HEK293 (cell line): ENCODE results near the gene PPM1N.

Experiments
- ATF2 ChIP-seq: fragments of 450-650 bp; formaldehyde crosslinking; IDR thresholded peaks from 2 replicates; pipeline ENCODE4 v1.5.1; 2016; ENCODE audit warnings: missing biosample characterization, missing genetic modification characterization, low read depth
- IKZF3 ChIP-seq: fragments of 450-650 bp; IDR thresholded peaks from 2 replicates; pipeline ENCODE4 v1.5.0; 2018; ENCODE audit warnings: missing biosample characterization, mild to moderate bottlenecking, missing genetic modification characterization, moderate library complexity
- KLF7 ChIP-seq: fragments of 450-650 bp; formaldehyde crosslinking; IDR thresholded peaks from 2 replicates; pipeline ENCODE4 v1.5.1; 2016; ENCODE audit warnings: missing biosample characterization, missing genetic modification characterization, borderline replicate concordance
- KLF8 ChIP-seq: fragments of 450-650 bp; formaldehyde crosslinking; IDR thresholded peaks from 2 replicates; pipeline ENCODE4 v1.5.1; 2016; ENCODE audit warnings: missing biosample characterization, missing genetic modification characterization
- PRDM6 ChIP-seq: fragments of 450-650 bp; formaldehyde crosslinking; IDR thresholded peaks from 2 replicates; pipeline ENCODE4 v1.5.1; 2017; ENCODE audit warnings: missing biosample characterization, missing genetic modification characterization
- SCRT2 ChIP-seq: fragments of 450-650 bp; formaldehyde crosslinking; IDR thresholded peaks from 2 replicates; pipeline ENCODE4 v1.5.1; 2016; ENCODE audit warnings: missing biosample characterization, missing genetic modification characterization
- SP7 ChIP-seq: fragments of 450-650 bp; formaldehyde crosslinking; IDR thresholded peaks from 2 replicates; pipeline ENCODE4 v1.5.1; 2016; ENCODE audit warnings: missing biosample characterization, missing genetic modification characterization
- TRIM28 ChIP-seq: IDR thresholded peaks from 2 replicates; pipeline ENCODE4 v1.6.1; 2011; ENCODE audit warnings: low read length, control low read depth, borderline replicate concordance
- TSHZ1 ChIP-seq: fragments of 450-650 bp; formaldehyde crosslinking; IDR thresholded peaks from 2 replicates; pipeline ENCODE4 v1.5.1; 2016; ENCODE audit warnings: missing biosample characterization, missing genetic modification characterization, borderline replicate concordance
- WT1 ChIP-seq: fragments of 450-650 bp; formaldehyde crosslinking; IDR thresholded peaks from 2 replicates; pipeline ENCODE4 v1.5.1; 2016; ENCODE audit warnings: missing biosample characterization, missing genetic modification characterization
- YY1 ChIP-seq: fragments of 450-650 bp; formaldehyde crosslinking; IDR thresholded peaks from 2 replicates; pipeline ENCODE4 v1.5.1; 2018; ENCODE audit warnings: missing biosample characterization, missing genetic modification characterization
- ZBTB21 ChIP-seq: fragments of 450-650 bp; formaldehyde crosslinking; IDR thresholded peaks from 2 replicates; pipeline ENCODE4 v1.5.1; 2017; ENCODE audit warnings: missing biosample characterization, missing genetic modification characterization
- ZBTB26 ChIP-seq: fragments of 450-650 bp; formaldehyde crosslinking; optimal IDR thresholded peaks from 2 replicates; pipeline ENCODE3; 2016; ENCODE audit warnings: missing biosample characterization, mild to moderate bottlenecking, missing genetic modification characterization
- ZBTB8A ChIP-seq: fragments of 450-650 bp; formaldehyde crosslinking; IDR thresholded peaks from 2 replicates; pipeline ENCODE4 v1.5.1; 2016; ENCODE audit warnings: missing biosample characterization, missing genetic modification characterization
- ZFP3 ChIP-seq: fragments of 450-650 bp; formaldehyde crosslinking; IDR thresholded peaks from 2 replicates; pipeline ENCODE4 v1.5.1; 2016; ENCODE audit warnings: low read depth, missing biosample characterization, missing genetic modification characterization
- ZIC2 ChIP-seq: fragments of 450-650 bp; formaldehyde crosslinking; IDR thresholded peaks from 2 replicates; pipeline ENCODE4 v1.5.1; 2016; ENCODE audit warnings: missing biosample characterization, missing genetic modification characterization
- ZNF10 ChIP-seq: fragments of 450-650 bp; formaldehyde crosslinking; IDR thresholded peaks from 2 replicates; pipeline ENCODE4 v1.5.1; 2017; ENCODE audit warnings: missing biosample characterization, missing genetic modification characterization
- ZNF138 ChIP-seq: fragments of 450-650 bp; formaldehyde crosslinking; IDR thresholded peaks from 2 replicates; pipeline ENCODE4 v1.5.1; 2016; ENCODE audit warnings: missing biosample characterization, missing genetic modification characterization, borderline replicate concordance
- ZNF202 ChIP-seq: fragments of 450-650 bp; formaldehyde crosslinking; IDR thresholded peaks from 2 replicates; pipeline ENCODE4 v1.5.1; 2016; ENCODE audit warnings: missing biosample characterization, missing genetic modification characterization, borderline replicate concordance
- ZNF350 ChIP-seq: fragments of 450-650 bp; formaldehyde crosslinking; IDR thresholded peaks from 2 replicates; pipeline ENCODE4 v1.5.0; 2017; ENCODE audit warnings: missing biosample characterization, mild to moderate bottlenecking, missing genetic modification characterization
- ZNF426 ChIP-seq: fragments of 450-650 bp; formaldehyde crosslinking; IDR thresholded peaks from 2 replicates; pipeline ENCODE4 v1.5.1; 2017; ENCODE audit warnings: missing biosample characterization, missing genetic modification characterization, mild to moderate bottlenecking, inconsistent platforms, moderate library complexity
- ZNF449 ChIP-seq: fragments of 450-650 bp; formaldehyde crosslinking; IDR thresholded peaks from 2 replicates; pipeline ENCODE4 v1.5.1; 2017; ENCODE audit warnings: missing biosample characterization, mild to moderate bottlenecking, missing genetic modification characterization, moderate library complexity
- ZNF501 ChIP-seq: fragments of 450-650 bp; formaldehyde crosslinking; IDR thresholded peaks from 2 replicates; pipeline ENCODE4 v1.5.1; 2016; ENCODE audit warnings: missing biosample characterization, missing genetic modification characterization
- ZNF510 ChIP-seq: fragments of 450-650 bp; formaldehyde crosslinking; IDR thresholded peaks from 2 replicates; pipeline ENCODE4 v1.5.1; 2018; ENCODE audit warnings: mild to moderate bottlenecking, missing genetic modification characterization, missing biosample characterization; ENCODE audit not compliant: insufficient replicate concordance
- ZNF596 ChIP-seq: fragments of 450-650 bp; IDR thresholded peaks from 2 replicates; pipeline ENCODE4 v1.5.0; 2018; ENCODE audit warnings: missing biosample characterization, mild to moderate bottlenecking, missing genetic modification characterization, moderate library complexity
- ZNF747 ChIP-seq: fragments of 450-650 bp; formaldehyde crosslinking; IDR thresholded peaks from 2 replicates; pipeline ENCODE4 v1.5.1; 2016; ENCODE audit warnings: missing biosample characterization, missing genetic modification characterization
- ZNF76 ChIP-seq: fragments of 450-650 bp; formaldehyde crosslinking; IDR thresholded peaks from 2 replicates; pipeline ENCODE4; 2016; ENCODE audit warnings: low read depth, missing biosample characterization, missing genetic modification characterization, borderline replicate concordance
- ZNF776 ChIP-seq: fragments of 450-650 bp; formaldehyde crosslinking; IDR thresholded peaks from 2 replicates; pipeline ENCODE4 v1.5.0; 2017; ENCODE audit warnings: missing biosample characterization, missing genetic modification characterization, borderline replicate concordance

PPM1N gene

GRCh38 chr19:45455707-45456499, 42.3 kb upstream of the PPM1N start (continued):
- no peak for TF ChIP-seq ZNF510 (tag by site-specific recombination)
- no peak for TF ChIP-seq PRDM6 (tag by site-specific recombination)
- TF ChIP-seq ATF2, result no peak; the same call in 1 of the 2 replicates
- TF ChIP-seq ZNF426 (tag by site-specific recombination), result no peak
- TF ChIP-seq TRIM28, result no peak
- TF ChIP-seq TSHZ1, result peak; percentile 56; the same call in 1 of the 2 replicates
- peak; percentile 23; the same call in 1 of the 2 replicates for TF ChIP-seq SCRT2 (tag by site-specific recombination)
- TF ChIP-seq ZNF747, result no peak
- TF ChIP-seq ZNF501 (tag by site-specific recombination), result peak; percentile 76; the same call in 1 of the 2 replicates
- 0 out of 2 replicates have a peak, but pooled peaks have one; percentile 28 for TF ChIP-seq KLF7 (tag by site-specific recombination)
- peak; percentile 35; the same call in 1 of the 2 replicates for TF ChIP-seq ZFP3 (tag by site-specific recombination)
- no peak for TF ChIP-seq ZNF10 (tag by site-specific recombination)
- TF ChIP-seq SP7 (tag by site-specific recombination), result peak; percentile 92
- TF ChIP-seq ZNF202 (tag by site-specific recombination), result no peak
- no peak for TF ChIP-seq ZNF776
- TF ChIP-seq KLF8, result peak; percentile 92
- TF ChIP-seq YY1 (tag by site-specific recombination), result no peak
- TF ChIP-seq ZNF449 (tag by site-specific recombination), result no peak
- TF ChIP-seq ZNF596 (tag by site-specific recombination), result no peak
- TF ChIP-seq ZBTB21 (tag by site-specific recombination), result peak; percentile 83
- no peak for TF ChIP-seq ZBTB8A (tag by site-specific recombination)
- TF ChIP-seq ZBTB26, result peak; percentile 38
- peak; percentile 92 for TF ChIP-seq ZIC2 (tag by site-specific recombination)
- peak; percentile 93 for TF ChIP-seq IKZF3
- TF ChIP-seq WT1 (tag by site-specific recombination), result peak; percentile 88
- TF ChIP-seq ZNF76 (tag by site-specific recombination), result 0 out of 2 replicates have a peak, but pooled peaks have one; percentile 32
- TF ChIP-seq ZNF138 (tag by site-specific recombination), result no peak
- no peak for TF ChIP-seq ZNF350 (tag by site-specific recombination)
